Mesodermal cell (in vitro differentiated cells): ENCODE data around the gene SPACA5B. TPM values are rescaled to one million over a fixed set of nuclear protein-coding genes. Genes with fewer than 3 reads are reported as not detected.
"Not testable (repeated sequence)": the region's sequence is repeated elsewhere in the genome, so short reads cannot be mapped to it uniquely, and the experiment has no call there.

Experiments
- H3K27ac ChIP-seq: 2 replicates; pipeline ENCODE4 v1.7.0; 2013; ENCODE audit warnings: mild to moderate bottlenecking, low read depth, low read length, moderate library complexity; ENCODE audit not compliant: severe bottlenecking
- H3K36me3 ChIP-seq: 2 replicates; pipeline ENCODE4 v1.7.1; 2013; ENCODE audit warnings: mild to moderate bottlenecking, low read length, moderate library complexity; ENCODE audit not compliant: control insufficient read depth, insufficient read depth
- H3K4me1 ChIP-seq: one replicate; pipeline ENCODE4 v1.7.1; 2013; ENCODE audit warnings: mild to moderate bottlenecking, low read length; ENCODE audit not compliant: insufficient read depth, control insufficient read depth, poor library complexity, severe bottlenecking
- H3K4me3 ChIP-seq: 2 replicates; pipeline ENCODE4 v1.7.0; 2013; ENCODE audit warnings: low read length, control low read depth, mild to moderate bottlenecking; ENCODE audit not compliant: insufficient read depth, poor library complexity, severe bottlenecking; ENCODE audit errors: extremely low read depth
- H3K9me3 ChIP-seq: 2 replicates; pipeline ENCODE4 v1.7.1; 2013; ENCODE audit warnings: mild to moderate bottlenecking, low read length, moderate library complexity; ENCODE audit not compliant: control insufficient read depth
- WGBS, 2 experiments: methylation state at CpG; one replicate each; pipeline ENCODE4 v1.1.5; 2013; ENCODE audit warnings: missing lambda C conversion rate in 2 of 2; ENCODE audit not compliant: insufficient coverage in 2 of 2; 5-methylcytosine and 5-hydroxymethylcytosine counted together
- polyA plus RNA-seq, 2 experiments: library from polyadenylated mRNA; stranded (reverse); fragments of 50-300 nt; gene quantifications; one replicate each; pipeline ENCODE4 v1.2.3, GENCODE V29; 2013

Gene SPACA5B
- not detected for polyA plus RNA-seq (2013, experiment 1 of 2)
- polyA plus RNA-seq (2013, experiment 2 of 2), result not detected

GRCh38 chrX:48130326-48130725 lies at the start of gene SPACA5B:
SPACA5B (plus strand) TSS chrX:48130626; CDS start chrX:48130688, 62 bp downstream.
- not testable (repeated sequence) for H3K36me3 ChIP-seq, H3K27ac ChIP-seq, H3K4me1 ChIP-seq, H3K9me3 ChIP-seq, H3K4me3 ChIP-seq
- WGBS, 2 experiments, result no CpG with 5 or more reads among the region's 4 CpGs

- Histone ChIP-seq H3K36me3 (no peaks in the 10 kb centered on the region), H3K9me3 (no peaks in the 10 kb centered on the region), H3K4me3 (no peak overlapping the region), H3K4me1 (no peaks in the 10 kb centered on the region), H3K27ac (no peak overlapping the region)
- 0 to 4% methylated on average over 2 to 5 of the region's 9 CpGs for WGBS, 2 experiments
Observed at GRCh38 chrX:48083212-48083611, 47.2 kb upstream of the SPACA5B start.

GRCh38 chrX:48083706-48084105 lies 46.7 kb upstream of the SPACA5B start:
- no peaks in the 10 kb centered on the region for H3K36me3 ChIP-seq
- H3K4me3 ChIP-seq, result no peak overlapping the region
- no peak overlapping the region for H3K27ac ChIP-seq
- no peaks in the 10 kb centered on the region for H3K4me1 ChIP-seq
- no peaks in the 10 kb centered on the region for H3K9me3 ChIP-seq
- 94 to 100% methylated on average over 1 to 5 of the region's 5 CpGs for WGBS, 2 experiments

- no peaks in the 10 kb centered on the region for H3K9me3 ChIP-seq
- H3K4me3 ChIP-seq, result no peak overlapping the region
- no peak overlapping the region for H3K27ac ChIP-seq
- no peaks in the 10 kb centered on the region for H3K4me1 ChIP-seq
- no peaks in the 10 kb centered on the region for H3K36me3 ChIP-seq
Observed at GRCh38 chrX:48086082-48086481, 44.3 kb upstream of the SPACA5B start.

- Histone ChIP-seq H3K36me3 (no peaks in the 10 kb centered on the region), H3K4me1 (no peaks in the 10 kb centered on the region), H3K4me3 (no peak overlapping the region), H3K27ac (no peak overlapping the region), H3K9me3 (no peaks in the 10 kb centered on the region)
- WGBS, 2 experiments, result 100% methylated on average over 1 of the region's 5 CpGs; no CpG with 5 or more reads in 1 of the 2 experiments
Observed at GRCh38 chrX:48090123-48090522, 40.3 kb upstream of the SPACA5B start.

- not testable (repeated sequence) for H3K4me1 ChIP-seq, H3K4me3 ChIP-seq, H3K36me3 ChIP-seq, H3K27ac ChIP-seq, H3K9me3 ChIP-seq
- 71 to 83% methylated on average over 1 to 2 of the region's 3 CpGs for WGBS, 2 experiments
Observed at GRCh38 chrX:48092558-48092957, 37.9 kb upstream of the SPACA5B start.

- no peaks in the 10 kb centered on the region for H3K9me3 ChIP-seq
- no peaks in the 10 kb centered on the region for H3K4me1 ChIP-seq
- no peak overlapping the region for H3K4me3 ChIP-seq
- no peak overlapping the region for H3K27ac ChIP-seq
- 97% methylated on average over 3 of the region's 3 CpGs; no CpG with 5 or more reads in 1 of the 2 experiments for WGBS, 2 experiments
- H3K36me3 ChIP-seq, result no peaks in the 10 kb centered on the region
Observed at GRCh38 chrX:48101443-48101842, 29.0 kb upstream of the SPACA5B start.

- WGBS, 2 experiments, result 95% methylated on average over 5 of the region's 6 CpGs; no CpG with 5 or more reads in 1 of the 2 experiments
- Histone ChIP-seq H3K27ac (no peak overlapping the region), H3K4me1 (no peaks in the 10 kb centered on the region), H3K9me3 (no peaks in the 10 kb centered on the region), H3K36me3 (no peaks in the 10 kb centered on the region), H3K4me3 (no peak overlapping the region)
Observed at GRCh38 chrX:48102874-48103374, 27.5 kb upstream of the SPACA5B start.

- no peaks in the 10 kb centered on the region for H3K4me1 ChIP-seq
- H3K9me3 ChIP-seq, result no peaks in the 10 kb centered on the region
- 83% methylated on average over 1 of the region's 6 CpGs for WGBS, 2 experiments
- H3K4me3 ChIP-seq, result no peak overlapping the region
- H3K36me3 ChIP-seq, result no peaks in the 10 kb centered on the region
- no peak overlapping the region for H3K27ac ChIP-seq
Observed at GRCh38 chrX:48107717-48108116, 22.7 kb upstream of the SPACA5B start.

- H3K4me3 ChIP-seq, H3K27ac ChIP-seq, H3K4me1 ChIP-seq, H3K9me3 ChIP-seq, H3K36me3 ChIP-seq: not testable (repeated sequence)
- WGBS, 2 experiments, result 89 to 100% methylated on average over 1 to 5 of the region's 10 CpGs
Observed at GRCh38 chrX:48125286-48125685, 5.1 kb upstream of the SPACA5B start.

GRCh38 chrX:48132308-48132844 lies 1.9 kb downstream of the SPACA5B start:
- H3K27ac ChIP-seq, H3K4me1 ChIP-seq, H3K36me3 ChIP-seq, H3K9me3 ChIP-seq, H3K4me3 ChIP-seq: not testable (repeated sequence)
- no CpG with 5 or more reads among the region's 2 CpGs for WGBS, 2 experiments
